WTC11 (cell line): Measurements from ENCODE around the gene SMYD3.

ENCODE experiments used
- CBFB ChIP-seq: sonication (generic); formaldehyde crosslinking; IDR thresholded peaks from 2 replicates; pipeline ENCODE4 v1.8.1; 2022; ENCODE audit warnings: mild to moderate bottlenecking, low read depth, missing genetic modification reagents
- CREB1 ChIP-seq: sonication (generic); formaldehyde crosslinking; IDR thresholded peaks from 2 replicates; pipeline ENCODE4 v1.8.0; 2023; ENCODE audit warnings: mild to moderate bottlenecking, missing genetic modification reagents
- CTCF ChIP-seq: fragments of 200-600 bp; IDR thresholded peaks from 2 replicates; pipeline ENCODE4 v1.8.0; 2022; ENCODE audit warnings: antibody characterized with exemption
- E2F1 ChIP-seq: sonication (generic); formaldehyde crosslinking; IDR thresholded peaks from 2 replicates; pipeline ENCODE4 v1.8.0; 2022; ENCODE audit warnings: mild to moderate bottlenecking, missing genetic modification reagents
- ELF4 ChIP-seq: sonication (generic); formaldehyde crosslinking; IDR thresholded peaks from 2 replicates; pipeline ENCODE4 v1.8.1; 2022; ENCODE audit warnings: low read depth, mild to moderate bottlenecking, moderate library complexity, missing genetic modification reagents
- FOXK1 ChIP-seq: sonication (generic); formaldehyde crosslinking; IDR thresholded peaks from 2 replicates; pipeline ENCODE4 v1.8.0; 2022; ENCODE audit warnings: mild to moderate bottlenecking, moderate library complexity, missing genetic modification reagents
- JAZF1 ChIP-seq: fragments of 250-450 bp; sonication (Bioruptor Pico); IDR thresholded peaks from 2 replicates; pipeline ENCODE4 v1.9.0; 2021; ENCODE audit warnings: moderate library complexity, mild to moderate bottlenecking, inconsistent platforms
- JUN ChIP-seq: sonication (generic); formaldehyde crosslinking; IDR thresholded peaks from 2 replicates; pipeline ENCODE4 v1.8.0; 2023; ENCODE audit warnings: mild to moderate bottlenecking, missing genetic modification reagents
- MAX ChIP-seq: sonication (generic); formaldehyde crosslinking; IDR thresholded peaks from 2 replicates; pipeline ENCODE4 v1.8.0; 2022; ENCODE audit warnings: mild to moderate bottlenecking, missing genetic modification reagents
- NR3C1 ChIP-seq: sonication (generic); formaldehyde crosslinking; conservative IDR thresholded peaks from 2 replicates; pipeline ENCODE4 v1.8.1; 2023; ENCODE audit warnings: low read depth, mild to moderate bottlenecking, missing genetic modification reagents
- PRDM15 ChIP-seq: sonication (generic); formaldehyde crosslinking; IDR thresholded peaks from 2 replicates; pipeline ENCODE4 v1.8.0; 2022; ENCODE audit warnings: missing genetic modification reagents
- SMAD3 ChIP-seq: sonication (generic); formaldehyde crosslinking; IDR thresholded peaks from 2 replicates; pipeline ENCODE4 v1.8.0; 2022; ENCODE audit warnings: missing genetic modification reagents, mild to moderate bottlenecking, borderline replicate concordance
- SMAD4 ChIP-seq: sonication (generic); formaldehyde crosslinking; IDR thresholded peaks from 2 replicates; pipeline ENCODE4 v1.8.0; 2022; ENCODE audit warnings: mild to moderate bottlenecking, missing genetic modification reagents
- ZNF263 ChIP-seq: sonication (generic); formaldehyde crosslinking; IDR thresholded peaks from 2 replicates; pipeline ENCODE4 v1.8.1; 2022; ENCODE audit warnings: low read depth, mild to moderate bottlenecking, moderate library complexity, missing genetic modification reagents

- TF ChIP-seq CTCF (no peak), ZNF263 (no peak), JAZF1 (CRISPR knock-in tag) (no peak), SMAD3 (CRISPR knock-in tag) (no peak), E2F1 (CRISPR knock-in tag) (no peak), MAX (CRISPR knock-in tag) (no peak), CREB1 (CRISPR knock-in tag) (no peak), JUN (no peak), SMAD4 (CRISPR knock-in tag) (no peak), ELF4 (CRISPR knock-in tag) (no peak), NR3C1 (CRISPR knock-in tag) (no peak), CBFB (no peak), FOXK1 (CRISPR knock-in tag) (no peak), PRDM15 (CRISPR knock-in tag) (no peak)
Observed at GRCh38 chr1:246549665-246550064, 42.6 kb upstream of the SMYD3 start.
